Hematopoietic multipotent progenitor cell treated with erythropoietin and hydrocortisone succinate and interleukin-3 and kit ligand, for 8 days (in vitro differentiated cells): ENCODE data around the gene CNTLN.
A peak's percentile ranks its signal among the peaks of the same experiment; 100 is the strongest.
"Not testable (repeated sequence)": the region's sequence is repeated elsewhere in the genome, so short reads cannot be mapped to it uniquely, and the experiment has no call there.

Source experiments
- DNase-seq: peaks from one replicate; pipeline ENCODE4 v3.0.0-alpha.2; 2015

The CNTLN gene

DNA sequence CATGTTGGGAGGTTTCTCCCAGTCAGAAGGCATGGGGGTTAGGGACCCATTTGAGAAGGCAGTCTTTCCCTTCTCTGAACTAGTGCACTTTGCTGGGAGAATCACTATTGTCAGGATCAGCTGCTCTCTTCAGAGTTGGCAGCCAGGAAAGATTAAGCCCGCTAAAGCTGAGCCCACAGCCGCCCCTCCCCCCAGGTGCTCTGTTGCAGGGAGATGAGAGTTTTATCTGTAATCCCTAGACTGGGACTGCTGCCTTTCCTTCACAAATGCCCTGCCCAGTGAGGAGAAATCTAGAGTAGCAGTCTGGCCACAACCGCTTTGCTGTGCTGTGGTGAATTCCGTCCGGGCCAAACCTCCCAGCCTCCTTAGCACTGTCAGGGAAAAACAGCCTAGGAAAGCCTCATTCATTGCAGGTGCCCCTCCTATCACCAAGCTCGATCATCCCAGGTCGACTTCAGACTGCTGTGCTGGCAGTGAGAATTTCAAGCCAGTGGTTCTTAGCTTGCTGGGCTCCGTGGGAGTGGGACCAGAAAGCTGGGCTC is 69.8 kb downstream of the CNTLN start:
- peak; percentile 45 for DNase-seq

DNA sequence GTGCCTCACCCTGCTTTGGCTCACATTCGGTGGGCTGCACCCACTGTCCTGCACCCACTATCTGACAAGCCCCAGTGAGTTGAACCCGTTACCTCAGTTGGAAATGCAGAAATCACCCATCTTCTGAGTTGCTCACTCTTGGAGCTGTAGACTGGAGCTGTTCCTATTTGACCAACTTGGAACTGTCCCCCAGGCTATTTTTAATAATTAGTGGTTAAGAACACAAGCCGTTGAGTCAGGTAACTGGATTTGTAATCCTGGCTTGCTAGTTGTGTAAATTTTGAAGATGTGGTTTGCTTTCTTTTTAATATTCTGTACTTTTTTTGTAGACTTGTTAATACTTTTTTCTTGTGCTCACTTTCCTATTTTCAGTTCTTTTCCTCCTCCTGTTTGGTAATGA is 81.2 kb downstream of the CNTLN start:
- DNase-seq = no peak

DNA sequence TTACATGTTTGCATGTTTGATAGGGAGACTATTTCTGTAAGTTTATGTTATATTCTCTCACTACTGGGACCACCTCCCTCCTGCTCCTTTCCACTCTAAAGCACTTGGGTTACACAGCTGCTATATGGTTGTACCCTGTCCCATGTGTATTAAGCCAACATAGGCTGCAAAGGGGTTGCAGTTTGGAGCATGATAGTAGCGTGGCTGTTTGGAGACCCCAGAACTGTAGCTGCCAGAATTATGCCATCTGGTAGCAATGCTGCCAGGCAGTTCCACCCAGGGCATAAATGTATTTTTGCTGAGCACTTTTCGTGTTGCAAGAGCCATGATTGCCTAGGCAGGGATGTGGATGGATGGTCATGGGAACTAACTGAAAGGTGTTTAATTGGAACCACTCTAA is 81.8 kb downstream of the CNTLN start:
- no peak for DNase-seq

DNA sequence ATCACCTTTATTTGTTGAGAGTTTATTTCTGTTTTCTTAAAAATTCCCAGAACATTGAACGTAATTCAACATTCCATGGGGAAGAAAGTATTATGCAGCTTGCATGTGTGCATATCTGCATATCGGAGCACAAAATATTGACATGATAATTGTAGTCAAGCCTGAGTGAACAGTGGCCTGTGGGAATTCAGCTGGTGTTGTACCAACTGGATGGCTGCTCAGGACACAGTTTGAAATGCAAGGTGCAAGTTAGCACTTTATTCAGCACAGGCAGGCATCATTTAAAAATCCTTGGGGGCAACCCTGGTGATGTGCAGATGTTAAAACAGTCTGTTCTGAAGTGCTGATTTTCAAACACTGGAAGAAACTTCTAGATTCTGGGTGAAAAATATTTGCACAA is 82.4 kb downstream of the CNTLN start:
- DNase-seq = no peak

DNA sequence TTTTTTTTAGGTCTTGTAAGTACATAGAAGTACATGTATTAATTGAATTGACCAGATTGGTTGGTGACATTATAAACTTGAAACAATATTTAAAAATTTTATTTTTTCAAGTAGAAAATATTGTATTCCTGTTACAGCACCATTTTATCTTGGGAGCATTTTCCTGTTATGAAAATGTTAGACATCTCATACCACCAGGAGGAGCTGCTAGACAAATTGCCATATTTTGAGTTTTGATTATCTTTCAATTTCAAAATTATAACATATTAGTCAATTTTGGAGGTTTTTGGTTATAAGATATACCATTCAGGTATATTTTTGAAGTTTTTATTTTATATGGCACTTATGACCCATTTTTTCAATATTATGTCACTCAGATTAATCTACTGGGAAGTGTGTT is 84.4 kb downstream of the CNTLN start:
- peak; percentile 34 for DNase-seq

DNA sequence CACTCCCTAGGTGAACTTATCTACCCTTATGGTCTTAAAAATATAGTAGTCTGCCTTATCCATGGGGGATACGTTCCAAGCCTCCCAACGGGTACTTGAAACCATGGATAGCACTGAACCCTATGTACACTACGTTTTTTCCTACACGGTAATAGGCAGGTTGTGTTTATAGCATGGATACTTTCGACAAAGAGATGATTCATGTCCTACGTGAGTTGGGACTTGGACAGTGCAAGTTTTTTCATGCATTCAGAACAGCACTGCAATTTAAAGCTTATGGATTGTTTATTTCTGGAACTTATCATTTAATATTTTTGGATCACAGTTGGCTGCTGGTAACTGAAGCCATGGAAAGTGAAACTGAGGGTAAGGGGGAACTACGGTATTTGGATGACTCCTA is 88.1 kb downstream of the CNTLN start:
- DNase-seq = no peak

DNA sequence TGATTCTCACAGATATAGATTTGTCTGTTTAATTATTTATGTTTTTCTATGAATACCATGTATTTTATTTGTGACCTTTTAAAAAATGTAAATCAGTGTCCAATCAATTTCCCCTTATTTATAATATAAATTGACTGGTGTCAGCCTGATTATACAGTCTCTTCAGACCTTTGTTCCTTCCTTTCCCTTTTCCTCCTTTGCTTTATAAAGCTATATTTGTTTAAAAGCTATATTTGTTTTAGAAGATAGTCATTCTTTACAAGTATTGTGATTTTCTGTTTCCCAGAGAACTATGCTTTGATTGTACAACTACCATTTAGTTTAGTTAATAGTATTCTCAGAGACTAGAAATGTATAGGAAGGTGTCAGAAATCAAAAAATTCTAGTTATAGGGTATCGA is 90.6 kb downstream of the CNTLN start:
- no peak for DNase-seq

DNA sequence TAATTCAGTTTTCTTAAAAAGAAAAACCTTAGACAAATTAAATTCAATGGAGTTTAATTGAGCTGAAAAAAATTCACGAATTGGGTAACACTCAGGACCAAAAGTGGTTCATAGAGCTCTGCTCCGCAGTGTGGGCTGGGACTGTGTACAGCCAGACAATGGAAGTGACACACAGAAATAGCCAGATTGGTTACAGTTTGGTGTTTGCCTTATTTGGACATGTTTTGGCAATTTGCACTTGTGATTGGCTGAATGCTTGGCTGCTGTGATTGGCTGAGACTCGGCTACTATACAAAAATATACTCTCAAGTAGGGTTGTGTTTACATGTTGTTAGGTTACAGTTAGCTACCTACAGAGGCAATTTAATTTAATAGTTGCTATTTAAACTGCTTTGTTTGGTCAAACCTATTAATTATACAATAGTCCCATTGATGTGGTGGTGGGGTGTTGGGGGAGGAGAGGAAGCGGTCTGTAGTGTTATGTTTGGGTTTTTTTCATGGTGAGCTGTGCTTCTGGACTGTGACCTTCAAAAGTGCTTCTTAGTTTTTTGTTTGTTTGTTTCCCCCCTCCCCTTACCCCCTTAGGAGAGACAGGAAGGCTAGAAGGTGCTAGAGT is 95.2 kb downstream of the CNTLN start:
- DNase-seq = no peak

DNA sequence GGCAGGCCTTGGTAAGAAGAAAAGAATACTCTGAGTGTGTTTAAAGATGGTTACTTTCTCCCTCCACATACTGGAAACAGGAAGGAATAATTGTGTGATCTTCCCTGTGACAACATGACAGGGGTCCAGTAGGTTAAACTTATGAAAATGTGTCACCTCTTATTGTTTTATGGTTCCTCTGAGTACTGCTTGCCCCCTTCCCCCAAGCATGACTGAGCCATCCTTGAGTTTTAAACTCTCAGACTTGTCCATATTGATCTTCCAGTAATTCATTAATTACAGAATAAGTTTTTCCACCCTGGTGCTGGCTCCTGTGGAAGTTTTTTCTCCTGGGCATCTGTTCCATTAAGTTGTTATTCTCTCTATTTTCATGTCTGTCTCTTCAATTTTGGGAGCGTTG is 95.8 kb downstream of the CNTLN start:
- no peak for DNase-seq

DNA sequence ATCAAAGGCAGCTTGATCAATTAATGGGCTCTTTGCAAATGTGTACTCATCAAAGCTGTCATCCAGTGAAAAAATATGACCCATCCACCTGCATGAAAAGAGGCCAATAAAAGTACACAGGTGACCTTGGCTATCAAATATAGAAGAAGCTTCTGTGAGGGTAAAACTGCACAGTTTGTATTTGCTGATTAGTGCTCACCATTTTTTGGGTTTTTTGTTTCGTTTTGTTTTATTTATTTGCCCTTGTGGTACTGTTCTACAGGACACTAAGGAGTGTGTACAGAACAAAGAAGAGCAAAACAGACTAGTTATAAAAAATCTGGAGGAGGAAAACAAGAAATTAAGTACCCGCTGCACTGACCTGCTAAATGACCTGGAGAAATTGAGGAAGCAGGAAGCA is 101.3 kb downstream of the CNTLN start:
- DNase-seq = no peak

DNA sequence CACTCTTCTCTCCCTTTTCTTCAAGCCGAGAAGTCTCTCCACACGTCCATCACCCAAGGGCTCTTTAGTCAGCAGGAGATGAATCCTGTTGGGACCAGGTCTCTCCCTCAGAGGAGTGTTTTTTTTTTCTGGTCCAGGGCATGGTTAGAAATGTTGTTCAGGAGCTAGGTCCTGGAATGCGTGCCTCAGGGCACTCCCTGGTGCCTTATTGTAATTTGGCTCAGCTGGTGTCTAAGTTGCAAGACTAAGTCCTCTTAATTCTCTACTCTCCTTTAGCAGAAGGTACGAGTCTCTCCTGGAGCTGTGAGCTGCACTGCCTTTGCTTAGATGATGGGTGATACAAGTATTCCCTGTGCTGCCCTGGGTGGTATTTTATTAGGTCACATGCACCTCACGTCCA is 111.9 kb downstream of the CNTLN start:
- no peak for DNase-seq

DNA sequence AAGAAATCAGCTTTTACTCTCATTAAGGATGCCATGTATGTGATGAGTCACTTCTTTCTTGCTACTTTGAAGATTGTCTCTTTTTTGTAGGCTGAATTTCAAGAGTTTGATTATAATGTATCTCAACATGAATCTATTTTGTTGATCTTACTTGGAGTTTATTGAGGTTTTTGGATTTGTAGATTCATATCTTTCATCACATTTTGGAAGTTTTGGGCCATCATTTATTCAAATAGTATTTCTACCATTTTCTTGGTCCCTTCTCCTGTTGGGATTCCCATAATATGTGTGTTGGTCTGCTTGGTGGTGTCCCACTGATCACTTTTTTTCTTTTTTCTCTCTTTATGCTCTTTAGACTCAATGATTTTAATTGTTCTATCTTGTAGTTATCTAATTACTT is 116.3 kb downstream of the CNTLN start:
- DNase-seq = no peak

DNA sequence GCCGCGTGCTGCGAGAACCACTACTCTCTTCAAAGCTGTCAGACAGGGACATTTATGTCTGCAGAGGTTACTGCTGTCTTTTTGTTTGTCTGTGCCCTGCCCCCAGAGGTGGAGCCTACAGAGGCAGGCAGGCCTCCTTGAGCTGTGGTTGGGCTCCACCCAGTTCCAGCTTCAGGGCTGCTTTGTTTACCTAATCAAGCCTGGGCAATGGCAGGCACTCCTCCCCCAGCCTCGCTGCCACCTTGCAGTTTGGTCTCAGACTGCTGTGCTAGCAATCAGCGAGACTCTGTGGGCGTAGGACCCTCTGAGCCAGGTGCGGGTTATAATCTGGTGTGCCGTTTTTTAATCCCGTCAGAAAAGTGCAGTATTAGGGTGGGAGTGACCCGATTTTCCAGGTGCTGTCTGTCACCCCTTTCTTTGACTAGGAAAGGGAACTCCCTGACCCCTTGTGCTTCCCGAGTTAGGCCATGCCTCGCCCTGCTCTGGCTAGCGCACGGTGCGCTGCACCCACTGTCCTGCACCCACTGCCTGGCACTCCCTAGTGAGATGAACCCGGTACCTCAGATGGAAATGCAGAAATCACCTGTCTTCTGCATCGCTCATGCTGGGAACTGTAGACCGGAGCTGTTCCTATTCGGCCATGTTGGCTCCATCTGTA is 133.8 kb downstream of the CNTLN start:
- DNase-seq = peak; percentile 52

DNA sequence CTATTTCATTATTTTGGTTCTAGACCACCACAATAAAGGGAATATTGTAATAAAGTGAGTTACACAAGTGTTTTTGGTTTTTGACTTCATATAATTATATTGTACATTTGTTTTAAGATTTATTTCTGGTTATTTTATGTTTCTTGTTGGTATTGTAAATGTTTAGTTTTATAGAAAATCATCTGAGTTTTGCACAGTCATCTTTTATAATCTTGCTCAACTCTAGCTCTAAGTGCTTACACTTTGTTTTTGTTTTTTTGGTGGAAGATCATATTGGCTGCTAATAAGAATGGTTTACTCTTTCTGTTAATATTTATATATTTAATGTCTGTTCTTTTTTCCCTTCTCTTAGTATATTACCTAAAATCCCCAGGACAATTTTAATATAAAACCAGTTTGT is 135.0 kb downstream of the CNTLN start:
- no peak for DNase-seq

DNA sequence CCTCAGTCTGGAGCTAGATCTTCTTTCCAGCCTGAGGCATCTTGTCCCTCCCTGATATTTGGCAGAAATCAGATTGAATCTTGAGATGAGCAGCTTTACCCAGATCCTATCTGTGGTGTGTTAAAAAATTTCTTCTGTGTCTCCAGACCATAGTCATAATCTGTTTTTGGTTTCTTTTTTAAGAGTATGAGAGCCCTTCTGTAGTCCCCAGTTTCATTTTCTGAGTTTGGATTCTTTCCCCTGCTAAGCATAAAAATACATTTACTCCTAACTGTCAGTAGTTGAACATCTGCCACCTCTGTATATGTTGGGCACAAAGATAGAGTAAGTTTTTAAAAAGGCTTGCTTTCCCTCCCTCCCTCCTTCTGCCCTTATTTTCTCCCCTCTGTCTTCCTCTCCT is 137.7 kb downstream of the CNTLN start:
- DNase-seq = no peak

DNA sequence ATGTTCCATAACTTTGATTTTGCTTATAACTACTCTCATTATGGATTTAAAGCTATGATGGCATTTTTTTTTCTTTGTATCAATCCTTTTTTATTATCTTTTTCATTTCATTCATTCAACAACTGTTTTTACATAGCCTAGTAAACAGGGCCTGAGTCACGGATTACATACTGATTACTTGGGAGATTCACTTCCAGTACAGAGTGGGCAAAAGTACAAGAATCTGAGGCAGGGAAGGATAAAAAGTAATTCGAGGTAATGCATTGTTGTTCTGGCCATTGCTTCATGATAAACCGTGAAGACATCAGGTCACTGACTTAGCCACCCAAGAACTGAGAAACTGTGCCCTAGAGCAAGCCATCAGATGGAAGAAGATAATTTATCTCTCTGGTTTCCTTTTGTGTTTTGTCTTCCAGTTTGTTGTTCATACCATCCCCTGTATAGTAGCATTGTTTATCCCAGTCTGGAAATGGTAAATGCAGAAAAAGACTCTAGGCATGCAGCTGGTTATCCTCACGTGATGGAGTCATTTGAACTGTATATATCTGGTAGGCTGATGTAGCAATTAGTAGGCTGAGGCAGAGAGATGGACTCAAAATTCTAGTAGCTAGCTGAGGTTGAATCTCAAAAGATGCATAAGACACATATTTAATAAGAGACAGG is 145.6 kb downstream of the CNTLN start:
- DNase-seq = no peak

DNA sequence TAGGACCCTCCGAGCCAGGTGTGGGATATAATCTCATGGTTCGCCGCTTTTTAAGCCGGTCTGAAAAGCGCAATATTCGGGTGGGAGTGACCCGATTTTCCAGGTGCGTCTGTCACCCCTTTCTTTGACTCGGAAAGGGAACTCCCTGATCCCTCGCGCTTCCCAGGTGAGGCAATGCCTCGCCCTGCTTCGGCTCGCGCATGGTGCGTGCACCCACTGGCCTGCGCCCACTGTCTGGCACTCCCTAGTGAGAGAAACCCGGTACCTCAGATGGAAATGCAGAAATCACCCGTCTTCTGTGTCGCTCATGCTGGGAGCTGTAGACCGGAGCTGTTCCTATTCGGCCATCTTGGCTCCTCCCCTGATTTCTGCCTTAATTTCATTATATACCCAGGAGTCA is 155.8 kb downstream of the CNTLN start:
- not testable (repeated sequence) for DNase-seq

DNA sequence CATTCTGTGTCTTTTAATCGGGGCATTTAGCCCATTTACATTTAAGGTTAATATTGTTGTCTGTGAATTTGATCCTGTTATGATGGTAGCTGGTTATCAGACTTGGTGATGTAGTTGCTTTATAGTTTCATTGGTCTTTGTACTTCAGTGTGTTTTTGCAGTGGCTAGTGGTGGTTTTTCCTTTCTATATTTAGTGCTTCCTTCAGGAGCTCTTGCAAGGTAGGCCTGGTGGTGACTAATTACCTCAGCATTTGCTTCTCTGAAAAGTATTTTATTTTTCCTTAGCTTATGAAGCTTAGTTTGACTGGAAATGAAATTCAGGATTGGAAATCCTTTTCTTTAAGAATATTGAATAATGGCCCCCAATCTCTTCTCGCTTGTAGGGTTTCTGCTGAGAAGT is 156.9 kb downstream of the CNTLN start:
- no peak for DNase-seq

DNA sequence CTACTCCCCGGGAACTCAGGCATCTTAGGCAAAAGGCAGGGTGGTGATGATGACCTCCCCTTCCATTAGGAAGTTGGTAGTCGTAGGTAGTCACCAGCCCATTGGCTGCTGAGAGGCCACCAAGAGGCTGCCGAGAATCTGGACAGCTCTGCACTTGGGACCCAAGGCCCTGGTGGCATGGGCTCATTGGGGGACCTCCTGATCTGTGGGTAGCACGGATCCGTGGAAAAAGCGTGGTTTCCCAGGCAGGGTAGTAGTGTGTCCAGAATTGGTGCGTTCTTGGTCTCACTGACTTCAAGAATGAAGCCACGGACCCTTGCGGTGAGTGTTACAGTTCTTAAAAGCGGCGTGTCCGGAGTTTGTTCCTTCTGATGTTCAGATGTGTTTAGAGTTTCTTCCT is 158.8 kb downstream of the CNTLN start:
- no peak for DNase-seq

DNA sequence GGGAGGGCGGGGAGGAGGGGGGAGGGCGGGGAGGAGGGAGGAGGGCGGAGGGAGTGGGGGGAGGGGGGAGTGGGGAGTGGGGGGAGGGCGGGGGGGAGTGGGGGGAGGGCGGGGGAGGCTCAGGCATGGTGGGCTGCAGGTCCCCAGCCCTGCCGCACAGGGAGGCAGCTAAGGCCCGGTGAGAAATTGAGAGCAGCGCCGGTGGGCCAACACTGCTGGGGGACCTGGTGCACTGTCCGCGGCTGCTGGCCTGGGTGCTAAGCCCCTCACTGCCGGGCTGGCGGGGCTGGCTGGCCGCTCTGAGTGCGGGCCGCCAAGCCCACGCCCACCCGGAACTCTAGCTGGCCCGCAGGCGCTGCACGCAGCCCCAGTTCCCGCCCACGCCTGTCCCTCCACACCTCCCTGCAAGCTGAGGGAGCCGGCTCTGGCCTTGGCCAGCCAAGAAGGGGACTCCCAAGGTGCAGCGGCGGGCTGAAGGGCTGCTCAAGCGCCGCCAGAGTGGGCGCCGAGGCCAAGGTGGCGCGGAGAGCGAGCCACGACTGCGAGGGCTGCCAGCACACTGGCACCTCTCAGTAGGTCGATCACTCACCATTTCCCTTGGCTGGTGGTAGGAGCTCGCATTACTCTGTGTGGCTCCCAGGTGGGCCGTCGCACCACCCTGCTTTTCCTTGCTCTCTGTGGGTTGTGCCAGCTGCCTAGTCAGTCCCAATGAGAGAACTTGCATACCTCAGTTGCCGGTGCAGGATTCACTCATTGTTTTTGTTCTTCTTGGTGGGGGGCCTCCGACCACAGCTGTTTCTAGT is 160.2 kb downstream of the CNTLN start:
- DNase-seq = no peak

DNA sequence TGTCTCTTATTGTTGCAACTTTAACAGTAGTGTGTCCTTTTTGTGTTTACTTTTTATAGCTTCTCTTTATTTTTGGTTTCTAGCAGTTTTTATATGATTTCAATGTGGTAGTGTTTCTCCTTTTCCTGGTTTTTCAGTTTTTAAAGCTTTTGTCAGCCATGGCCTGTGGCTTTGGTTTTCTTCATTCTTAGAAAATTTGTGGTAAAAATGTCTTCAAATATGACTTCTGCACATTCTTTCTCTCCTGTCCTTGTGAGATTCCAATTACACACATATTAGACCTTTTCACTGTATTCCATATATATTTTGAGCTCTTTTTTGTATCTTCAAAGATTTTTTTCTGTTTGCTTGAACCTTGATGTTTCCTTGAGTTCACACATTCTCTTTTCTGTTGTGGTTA is 180.5 kb downstream of the CNTLN start:
- no peak for DNase-seq

DNA sequence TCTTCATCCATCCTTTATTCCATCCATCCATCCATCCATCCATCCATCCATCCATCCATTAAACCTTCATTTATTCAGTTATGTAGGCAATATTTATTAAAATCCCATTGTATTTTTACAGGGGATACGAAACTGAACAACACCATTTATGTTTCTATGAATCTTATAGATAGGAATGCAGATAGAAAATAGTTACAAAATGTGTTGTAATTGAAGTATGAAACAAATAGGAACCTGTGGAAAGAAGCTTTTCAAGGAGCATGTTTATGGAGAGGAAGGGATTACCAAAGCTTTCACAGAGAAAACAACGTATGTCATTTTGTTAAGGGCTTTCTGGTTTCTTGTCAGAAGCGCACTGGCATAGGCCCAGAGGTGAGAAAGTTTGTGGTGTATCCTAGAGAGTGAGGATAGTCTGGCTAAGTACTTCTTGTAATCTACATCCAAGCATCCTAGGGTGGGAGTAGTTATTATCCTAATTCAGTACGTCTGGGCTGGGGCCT is 184.0 kb downstream of the CNTLN start:
- DNase-seq = no peak

DNA sequence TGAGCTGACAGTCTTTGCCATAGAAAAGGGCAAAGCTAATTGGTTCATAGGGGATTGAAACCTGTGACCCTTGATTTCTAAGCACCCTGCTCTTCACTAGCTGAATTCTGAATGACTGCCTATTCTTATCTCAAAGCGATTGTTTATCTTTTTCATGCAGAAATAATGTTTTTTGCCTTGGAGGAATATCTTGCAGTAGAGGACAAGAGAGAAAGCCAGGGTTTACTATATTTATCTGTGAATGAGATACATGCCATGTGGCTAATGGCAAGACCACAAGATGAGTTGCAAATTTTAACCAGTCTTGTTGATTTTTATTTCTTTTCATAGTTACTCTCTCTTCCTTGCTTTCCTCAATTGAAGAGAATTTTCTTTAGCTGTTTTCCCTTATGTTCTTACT is 185.0 kb downstream of the CNTLN start:
- peak; percentile 94 for DNase-seq
